DOHH2 (cell line): ENCODE results near the gene MIB2.

ENCODE experiments used
- H3F3A ChIP-seq: fragments of 200-600 bp; sonication (generic), shearing (Covaris generic); 2 replicates; pipeline ENCODE4 v1.6.0; 2016; ENCODE audit warnings: antibody characterized with exemption, mild to moderate bottlenecking; ENCODE audit not compliant: control insufficient read depth, insufficient read depth
- H3K27ac ChIP-seq: fragments of 200-600 bp; sonication (generic); 2 replicates; pipeline ENCODE4 v1.5.1; 2014; ENCODE audit warnings: low read depth, mild to moderate bottlenecking, low read length, moderate library complexity
- H3K27me3 ChIP-seq: fragments of 200-600 bp; sonication (generic); 2 replicates; pipeline ENCODE4 v1.6.1; 2014; ENCODE audit warnings: mild to moderate bottlenecking, low read length, mixed read lengths; ENCODE audit not compliant: control insufficient read depth
- H3K36me3 ChIP-seq: fragments of 200-600 bp; sonication (generic); 2 replicates; pipeline ENCODE4 v1.6.1; 2014; ENCODE audit warnings: mild to moderate bottlenecking, low read length, moderate library complexity, mixed read lengths; ENCODE audit not compliant: control insufficient read depth
- H3K4me1 ChIP-seq: fragments of 200-600 bp; sonication (generic); 2 replicates; pipeline ENCODE4 v1.6.1; 2014; ENCODE audit warnings: mild to moderate bottlenecking, low read length, mixed read lengths; ENCODE audit not compliant: control insufficient read depth
- H3K4me2 ChIP-seq: fragments of 200-600 bp; sonication (generic); 2 replicates; pipeline ENCODE4 v1.6.0; 2014; ENCODE audit warnings: mild to moderate bottlenecking, low read length, moderate library complexity
- H3K4me3 ChIP-seq: fragments of 200-600 bp; sonication (generic); 2 replicates; pipeline ENCODE4 v1.5.1; 2014; ENCODE audit warnings: mild to moderate bottlenecking, low read length, mixed read lengths
- H3K79me2 ChIP-seq: fragments of 200-600 bp; sonication (generic); 2 replicates; pipeline ENCODE4 v1.6.1; 2014; ENCODE audit warnings: mild to moderate bottlenecking, low read length, mixed read lengths; ENCODE audit not compliant: control insufficient read depth
- H3K9me2 ChIP-seq: fragments of 200-600 bp; sonication (generic); replicated peaks from 2 replicates; pipeline ENCODE4 v1.6.1; 2014; ENCODE audit warnings: mild to moderate bottlenecking, low read length, mixed read lengths; ENCODE audit not compliant: control insufficient read depth
- H3K9me3 ChIP-seq: fragments of 200-600 bp; sonication (generic); 2 replicates; pipeline ENCODE4 v1.6.1; 2014; ENCODE audit warnings: antibody characterized with exemption, low read length, mixed read lengths; ENCODE audit not compliant: control insufficient read depth, insufficient read depth
- H4K20me1 ChIP-seq: fragments of 200-600 bp; sonication (generic); 2 replicates; pipeline ENCODE4 v1.6.0; 2014; ENCODE audit warnings: low read depth, mild to moderate bottlenecking, antibody characterized with exemption, low read length, moderate library complexity; ENCODE audit not compliant: control insufficient read depth, insufficient read depth
- EZH2phosphoT487 ChIP-seq: fragments of 200-600 bp; sonication (generic); IDR thresholded peaks from 2 replicates; pipeline ENCODE4 v1.6.1; 2017; ENCODE audit warnings: borderline replicate concordance, mild to moderate bottlenecking, antibody characterized with exemption, low read length, moderate library complexity, mixed read lengths
- TF ChIP-seq, protein P1 (sequence below): fragments of 200-600 bp; sonication (generic); IDR thresholded peaks from one replicate; pipeline ENCODE4 v1.5.1; 2014; ENCODE audit warnings: antibody characterized with exemption, mild to moderate bottlenecking, low read depth, low read length; ENCODE audit not compliant: poor library complexity, severe bottlenecking

MIB2 gene

DNA sequence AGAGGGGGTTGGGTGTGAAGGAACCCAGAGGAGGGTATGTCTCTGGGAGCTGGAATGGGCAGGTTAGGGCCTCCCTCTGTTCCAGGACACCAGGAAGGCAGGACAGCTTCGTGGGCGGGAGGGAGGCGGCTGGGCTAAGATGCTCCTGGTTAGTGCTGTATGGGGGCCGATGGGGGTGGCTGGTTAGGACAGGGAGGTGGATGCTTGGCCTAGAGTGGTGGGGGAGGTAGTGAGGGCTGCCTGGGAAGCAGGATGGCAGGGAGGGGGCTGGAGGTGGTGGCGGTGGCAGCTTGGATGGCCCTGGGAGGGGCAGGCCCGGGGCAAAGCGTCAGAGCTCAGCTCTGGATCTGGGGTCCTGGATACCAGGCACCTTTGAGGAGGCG, 10.5 kb downstream of the MIB2 start:
- Histone ChIP-seq H4K20me1 (no peaks in the 10 kb centered on the region), H3K27ac (no peak overlapping the region), H3K4me3 (no peak overlapping the region), H3K36me3 (no peaks in the 10 kb centered on the region), H3K79me2 (no peaks in the 10 kb centered on the region), H3K9me2 (no peaks in the 10 kb centered on the region), H3K4me1 (peaks cover 20% of the 10 kb centered on the region), H3K9me3 (no peaks in the 10 kb centered on the region), H3F3A (no peaks in the 10 kb centered on the region), H3K27me3 (no peaks in the 10 kb centered on the region), H3K4me2 (no peak overlapping the region)
- TF ChIP-seq, protein P1, sequence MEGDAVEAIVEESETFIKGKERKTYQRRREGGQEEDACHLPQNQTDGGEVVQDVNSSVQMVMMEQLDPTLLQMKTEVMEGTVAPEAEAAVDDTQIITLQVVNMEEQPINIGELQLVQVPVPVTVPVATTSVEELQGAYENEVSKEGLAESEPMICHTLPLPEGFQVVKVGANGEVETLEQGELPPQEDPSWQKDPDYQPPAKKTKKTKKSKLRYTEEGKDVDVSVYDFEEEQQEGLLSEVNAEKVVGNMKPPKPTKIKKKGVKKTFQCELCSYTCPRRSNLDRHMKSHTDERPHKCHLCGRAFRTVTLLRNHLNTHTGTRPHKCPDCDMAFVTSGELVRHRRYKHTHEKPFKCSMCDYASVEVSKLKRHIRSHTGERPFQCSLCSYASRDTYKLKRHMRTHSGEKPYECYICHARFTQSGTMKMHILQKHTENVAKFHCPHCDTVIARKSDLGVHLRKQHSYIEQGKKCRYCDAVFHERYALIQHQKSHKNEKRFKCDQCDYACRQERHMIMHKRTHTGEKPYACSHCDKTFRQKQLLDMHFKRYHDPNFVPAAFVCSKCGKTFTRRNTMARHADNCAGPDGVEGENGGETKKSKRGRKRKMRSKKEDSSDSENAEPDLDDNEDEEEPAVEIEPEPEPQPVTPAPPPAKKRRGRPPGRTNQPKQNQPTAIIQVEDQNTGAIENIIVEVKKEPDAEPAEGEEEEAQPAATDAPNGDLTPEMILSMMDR: no peak
- TF ChIP-seq EZH2phosphoT487: no peak

DNA sequence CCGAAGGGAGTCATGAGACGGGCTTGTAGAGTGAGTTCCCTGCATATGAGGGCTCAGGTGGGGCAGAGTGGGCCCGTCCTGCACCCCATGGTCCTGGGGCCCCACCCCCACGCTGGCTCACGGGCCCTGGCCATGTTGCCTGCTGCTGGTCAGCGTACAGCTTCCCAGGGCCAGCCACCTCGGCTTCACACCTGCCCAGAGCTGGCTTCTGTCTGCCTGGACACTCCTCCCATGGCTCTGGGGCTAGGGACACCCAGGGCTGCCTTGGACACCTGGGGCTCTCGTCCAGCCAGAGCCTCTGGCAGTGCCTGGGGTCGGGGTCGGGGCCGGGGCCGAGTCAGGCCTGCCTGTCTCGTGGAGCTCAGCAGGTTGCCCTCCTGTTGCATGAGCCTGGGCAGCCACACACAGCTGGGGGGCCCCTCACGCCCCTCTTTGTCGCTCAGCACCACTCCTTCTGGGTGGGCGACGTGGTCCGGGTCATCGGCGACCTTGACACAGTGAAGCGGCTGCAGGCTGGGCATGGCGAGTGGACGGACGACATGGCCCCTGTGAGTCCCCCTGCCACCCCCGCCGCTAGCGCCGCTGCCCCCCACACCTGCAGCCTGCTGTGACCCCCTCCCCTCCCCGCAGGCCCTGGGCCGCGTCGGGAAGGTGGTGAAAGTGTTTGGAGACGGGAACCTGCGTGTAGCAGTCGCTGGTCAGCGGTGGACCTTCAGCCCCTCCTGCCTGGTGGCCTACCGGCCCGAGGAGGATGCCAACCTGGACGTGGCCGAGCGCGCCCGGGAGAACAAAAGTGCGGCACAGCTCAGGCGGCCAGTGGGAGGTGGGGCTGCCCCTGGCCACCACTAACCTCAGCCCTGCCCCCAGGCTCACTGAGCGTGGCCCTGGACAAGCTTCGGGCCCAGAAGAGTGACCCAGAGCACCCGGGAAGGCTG, 11.2 kb downstream of the MIB2 start:
- no peaks in the 10 kb centered on the region for H3F3A ChIP-seq
- H3K27me3 ChIP-seq: no peaks in the 10 kb centered on the region
- H3K27ac ChIP-seq: no peak overlapping the region
- no peak overlapping the region for H3K4me3 ChIP-seq
- peaks cover 20% of the 10 kb centered on the region for H3K4me1 ChIP-seq
- H3K9me3 ChIP-seq: no peaks in the 10 kb centered on the region
- H3K4me2 ChIP-seq: no peak overlapping the region
- no peaks in the 10 kb centered on the region for H4K20me1 ChIP-seq
- no peaks in the 10 kb centered on the region for H3K79me2 ChIP-seq
- no peak for TF ChIP-seq EZH2phosphoT487
- TF ChIP-seq, protein P1: no peak
- no peaks in the 10 kb centered on the region for H3K9me2 ChIP-seq
- H3K36me3 ChIP-seq: no peaks in the 10 kb centered on the region

DNA sequence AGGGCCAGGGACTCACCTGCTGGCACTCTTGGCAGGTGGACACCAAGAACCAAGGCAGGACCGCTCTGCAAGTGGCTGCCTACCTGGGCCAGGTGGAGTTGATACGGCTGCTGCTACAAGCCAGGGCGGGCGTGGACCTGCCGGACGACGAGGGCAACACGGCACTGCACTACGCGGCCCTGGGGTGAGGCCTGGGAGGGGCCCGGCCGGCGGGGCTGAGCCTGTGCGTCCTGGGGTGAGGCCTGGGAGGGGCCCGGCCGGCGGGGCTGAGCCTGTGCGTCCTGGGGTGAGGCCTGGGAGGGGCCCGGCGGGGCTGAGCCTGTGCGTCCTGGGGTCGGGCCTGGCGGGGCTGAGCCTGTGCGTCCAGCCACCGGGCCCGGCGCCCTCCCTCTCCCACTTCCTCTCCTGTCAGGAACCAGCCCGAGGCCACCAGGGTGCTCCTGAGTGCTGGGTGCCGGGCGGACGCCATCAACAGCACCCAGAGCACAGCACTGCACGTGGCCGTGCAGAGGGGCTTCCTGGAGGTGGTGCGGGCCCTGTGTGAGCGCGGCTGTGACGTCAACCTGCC, 12.0 kb downstream of the MIB2 start:
- Histone ChIP-seq H3K27ac (no peak overlapping the region), H3K79me2 (no peaks in the 10 kb centered on the region), H4K20me1 (no peaks in the 10 kb centered on the region), H3K27me3 (no peaks in the 10 kb centered on the region), H3K36me3 (no peaks in the 10 kb centered on the region), H3K4me1 (peaks cover 20% of the 10 kb centered on the region), H3K9me3 (no peaks in the 10 kb centered on the region), H3K9me2 (no peaks in the 10 kb centered on the region), H3K4me3 (no peak overlapping the region), H3F3A (no peaks in the 10 kb centered on the region), H3K4me2 (no peak overlapping the region)
- TF ChIP-seq, protein P1: no peak
- TF ChIP-seq EZH2phosphoT487: no peak
